ENCODE measurements around the gene METTL3. TPM values are rescaled to one million over a fixed set of nuclear protein-coding genes. Genes with fewer than 3 reads are reported as not detected.

Gene METTL3
- total and polyA plus RNA-seq, 2 of the 13 experiments (the other 11 are each of a cell fraction or from before 2014, with no cell fraction given) = 123 to 130 TPM

DNA sequence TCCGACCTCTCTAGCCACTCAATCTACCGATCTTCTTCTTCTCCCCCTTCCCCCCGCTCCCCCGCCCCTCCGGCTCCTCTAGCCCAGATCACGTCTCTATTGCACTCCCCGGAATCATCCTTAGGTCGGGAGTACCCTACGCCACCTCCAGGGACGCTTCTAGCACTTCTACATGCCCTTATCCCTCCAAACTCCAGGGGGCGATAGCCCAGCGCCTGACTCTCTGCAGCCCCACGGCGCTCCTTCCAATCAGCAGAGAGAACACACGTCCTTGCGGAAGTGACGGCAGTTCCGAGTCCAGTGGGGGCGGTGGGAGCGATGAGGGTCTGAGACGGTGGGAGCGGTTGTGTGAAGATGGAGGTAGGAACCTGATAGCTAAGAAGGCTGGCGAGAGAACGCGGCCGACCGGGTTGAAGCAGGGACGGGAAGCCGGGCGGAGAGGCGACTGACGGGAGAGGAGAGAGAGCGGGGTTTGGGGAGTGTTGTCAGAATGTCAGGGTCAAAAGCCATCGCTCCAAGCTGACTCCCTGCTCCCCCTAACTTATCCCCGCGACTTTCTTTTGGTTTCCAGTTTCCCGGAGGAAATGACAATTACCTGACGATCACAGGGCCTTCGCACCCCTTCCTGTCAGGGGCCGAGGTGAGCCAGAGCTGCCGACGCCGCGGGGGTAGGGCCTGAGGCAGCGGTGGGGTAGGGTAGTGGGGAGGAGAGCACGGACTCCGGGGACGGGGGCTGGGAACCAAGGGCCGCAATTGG is 34.0 kb downstream of the METTL3 start, which contains the start of the genes RAB2B and TOX4 (continued):
- TF ChIP-seq HOXD1 (CRISPR knock-in tag; IDR thresholded peaks at IDR 0.05) (peak; percentile 84; the same call in 1 of the 2 replicates), ZNF484 (CRISPR knock-in tag; IDR thresholded peaks at IDR 0.05; ENCODE audit: borderline replicate concordance, low read depth) (no peak), DNMT3B (CRISPR knock-in tag; conservative IDR thresholded peaks at IDR 0.05) (peak; percentile 93; the same call in 1 of the 2 replicates), SATB2 (CRISPR knock-in tag; IDR thresholded peaks at IDR 0.05) (no peak), ZNF234 (CRISPR knock-in tag; conservative IDR thresholded peaks at IDR 0.05) (no peak), ZNF772 (CRISPR knock-in tag; IDR thresholded peaks at IDR 0.05) (peak; percentile 41; the same call in 1 of the 2 replicates), FOXM1 (CRISPR knock-in tag; IDR thresholded peaks at IDR 0.05) (no peak), REXO4 (CRISPR knock-in tag; IDR thresholded peaks at IDR 0.05; ENCODE audit: borderline replicate concordance) (no peak), FOSL1 (CRISPR knock-in tag; IDR thresholded peaks at IDR 0.05; ENCODE audit: borderline replicate concordance) (no peak)
- TF ChIP-seq, protein P1, sequence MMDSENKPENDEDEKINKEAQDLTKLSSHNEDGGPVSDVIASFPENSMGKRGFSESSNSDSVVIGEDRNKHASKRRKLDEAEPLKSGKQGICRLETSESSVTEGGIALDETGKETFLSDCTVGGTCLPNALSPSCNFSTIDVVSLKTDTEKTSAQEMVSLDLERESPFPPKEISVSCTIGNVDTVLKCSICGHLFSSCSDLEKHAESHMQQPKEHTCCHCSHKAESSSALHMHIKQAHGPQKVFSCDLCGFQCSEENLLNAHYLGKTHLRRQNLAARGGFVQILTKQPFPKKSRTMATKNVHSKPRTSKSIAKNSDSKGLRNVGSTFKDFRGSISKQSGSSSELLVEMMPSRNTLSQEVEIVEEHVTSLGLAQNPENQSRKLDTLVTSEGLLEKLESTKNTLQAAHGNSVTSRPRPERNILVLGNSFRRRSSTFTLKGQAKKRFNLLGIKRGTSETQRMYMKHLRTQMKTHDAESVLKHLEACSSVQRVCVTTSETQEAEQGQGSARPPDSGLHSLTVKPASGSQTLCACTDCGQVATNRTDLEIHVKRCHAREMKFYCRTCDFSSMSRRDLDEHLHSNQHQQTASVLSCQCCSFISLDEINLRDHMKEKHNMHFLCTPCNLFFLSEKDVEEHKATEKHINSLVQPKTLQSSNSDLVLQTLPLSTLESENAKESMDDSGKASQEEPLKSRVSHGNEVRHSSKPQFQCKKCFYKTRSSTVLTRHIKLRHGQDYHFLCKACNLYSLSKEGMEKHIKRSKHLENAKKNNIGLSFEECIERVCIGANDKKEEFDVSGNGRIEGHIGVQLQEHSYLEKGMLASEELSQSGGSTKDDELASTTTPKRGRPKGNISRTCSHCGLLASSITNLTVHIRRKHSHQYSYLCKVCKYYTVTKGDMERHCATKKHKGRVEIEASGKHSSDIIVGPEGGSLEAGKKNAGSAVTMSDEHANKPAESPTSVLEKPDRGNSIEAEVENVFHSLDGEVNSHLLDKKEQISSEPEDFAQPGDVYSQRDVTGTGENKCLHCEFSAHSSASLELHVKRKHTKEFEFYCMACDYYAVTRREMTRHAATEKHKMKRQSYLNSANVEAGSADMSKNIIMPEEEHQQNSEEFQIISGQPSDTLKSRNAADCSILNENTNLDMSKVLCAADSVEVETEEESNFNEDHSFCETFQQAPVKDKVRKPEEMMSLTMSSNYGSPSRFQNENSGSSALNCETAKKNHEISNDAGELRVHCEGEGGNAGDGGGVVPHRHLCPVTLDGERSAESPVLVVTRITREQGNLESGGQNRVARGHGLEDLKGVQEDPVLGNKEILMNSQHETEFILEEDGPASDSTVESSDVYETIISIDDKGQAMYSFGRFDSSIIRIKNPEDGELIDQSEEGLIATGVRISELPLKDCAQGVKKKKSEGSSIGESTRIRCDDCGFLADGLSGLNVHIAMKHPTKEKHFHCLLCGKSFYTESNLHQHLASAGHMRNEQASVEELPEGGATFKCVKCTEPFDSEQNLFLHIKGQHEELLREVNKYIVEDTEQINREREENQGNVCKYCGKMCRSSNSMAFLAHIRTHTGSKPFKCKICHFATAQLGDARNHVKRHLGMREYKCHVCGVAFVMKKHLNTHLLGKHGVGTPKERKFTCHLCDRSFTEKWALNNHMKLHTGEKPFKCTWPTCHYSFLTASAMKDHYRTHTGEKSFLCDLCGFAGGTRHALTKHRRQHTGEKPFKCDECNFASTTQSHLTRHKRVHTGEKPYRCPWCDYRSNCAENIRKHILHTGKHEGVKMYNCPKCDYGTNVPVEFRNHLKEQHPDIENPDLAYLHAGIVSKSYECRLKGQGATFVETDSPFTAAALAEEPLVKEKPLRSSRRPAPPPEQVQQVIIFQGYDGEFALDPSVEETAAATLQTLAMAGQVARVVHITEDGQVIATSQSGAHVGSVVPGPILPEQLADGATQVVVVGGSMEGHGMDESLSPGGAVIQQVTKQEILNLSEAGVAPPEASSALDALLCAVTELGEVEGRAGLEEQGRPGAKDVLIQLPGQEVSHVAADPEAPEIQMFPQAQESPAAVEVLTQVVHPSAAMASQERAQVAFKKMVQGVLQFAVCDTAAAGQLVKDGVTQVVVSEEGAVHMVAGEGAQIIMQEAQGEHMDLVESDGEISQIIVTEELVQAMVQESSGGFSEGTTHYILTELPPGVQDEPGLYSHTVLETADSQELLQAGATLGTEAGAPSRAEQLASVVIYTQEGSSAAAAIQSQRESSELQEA (CRISPR knock-in tag; IDR thresholded peaks at IDR 0.05; ENCODE audit: not compliant biosample characterization) = peak; percentile 77
- TF ChIP-seq, protein P2, sequence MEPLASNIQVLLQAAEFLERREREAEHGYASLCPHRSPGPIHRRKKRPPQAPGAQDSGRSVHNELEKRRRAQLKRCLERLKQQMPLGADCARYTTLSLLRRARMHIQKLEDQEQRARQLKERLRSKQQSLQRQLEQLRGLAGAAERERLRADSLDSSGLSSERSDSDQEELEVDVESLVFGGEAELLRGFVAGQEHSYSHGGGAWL (CRISPR knock-in tag; IDR thresholded peaks at IDR 0.05) = peak; percentile 44; the same call in 1 of the 2 replicates
- TF ChIP-seq, protein P3, sequence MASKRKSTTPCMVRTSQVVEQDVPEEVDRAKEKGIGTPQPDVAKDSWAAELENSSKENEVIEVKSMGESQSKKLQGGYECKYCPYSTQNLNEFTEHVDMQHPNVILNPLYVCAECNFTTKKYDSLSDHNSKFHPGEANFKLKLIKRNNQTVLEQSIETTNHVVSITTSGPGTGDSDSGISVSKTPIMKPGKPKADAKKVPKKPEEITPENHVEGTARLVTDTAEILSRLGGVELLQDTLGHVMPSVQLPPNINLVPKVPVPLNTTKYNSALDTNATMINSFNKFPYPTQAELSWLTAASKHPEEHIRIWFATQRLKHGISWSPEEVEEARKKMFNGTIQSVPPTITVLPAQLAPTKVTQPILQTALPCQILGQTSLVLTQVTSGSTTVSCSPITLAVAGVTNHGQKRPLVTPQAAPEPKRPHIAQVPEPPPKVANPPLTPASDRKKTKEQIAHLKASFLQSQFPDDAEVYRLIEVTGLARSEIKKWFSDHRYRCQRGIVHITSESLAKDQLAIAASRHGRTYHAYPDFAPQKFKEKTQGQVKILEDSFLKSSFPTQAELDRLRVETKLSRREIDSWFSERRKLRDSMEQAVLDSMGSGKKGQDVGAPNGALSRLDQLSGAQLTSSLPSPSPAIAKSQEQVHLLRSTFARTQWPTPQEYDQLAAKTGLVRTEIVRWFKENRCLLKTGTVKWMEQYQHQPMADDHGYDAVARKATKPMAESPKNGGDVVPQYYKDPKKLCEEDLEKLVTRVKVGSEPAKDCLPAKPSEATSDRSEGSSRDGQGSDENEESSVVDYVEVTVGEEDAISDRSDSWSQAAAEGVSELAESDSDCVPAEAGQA (IDR thresholded peaks at IDR 0.05; ENCODE audit: low read depth) = peak; percentile 90
- TF ChIP-seq, protein P3 (CRISPR knock-in tag; IDR thresholded peaks at IDR 0.05; ENCODE audit: borderline replicate concordance) = peak; percentile 48; the same call in 1 of the 2 replicates
- TF ChIP-seq, protein P4, sequence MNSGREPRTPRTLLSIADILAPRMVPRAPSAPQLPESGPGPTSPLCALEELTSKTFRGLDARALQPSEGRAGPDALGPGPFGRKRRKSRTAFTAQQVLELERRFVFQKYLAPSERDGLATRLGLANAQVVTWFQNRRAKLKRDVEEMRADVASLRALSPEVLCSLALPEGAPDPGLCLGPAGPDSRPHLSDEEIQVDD (CRISPR knock-in tag; IDR thresholded peaks at IDR 0.05; ENCODE audit: borderline replicate concordance) = peak; percentile 67; the same call in 1 of the 2 replicates
